HS-27A (cell line): Measurements from ENCODE around the gene CHAC1.
A peak's percentile ranks its signal among the peaks of the same experiment; 100 is the strongest.
"Not testable (repeated sequence)": the region's sequence is repeated elsewhere in the genome, so short reads cannot be mapped to it uniquely, and the experiment has no call there.

Experiments used
- DNase-seq: peaks from one replicate; pipeline ENCODE4 v3.0.0-alpha.2; 2012; ENCODE audit warnings: low read depth, missing footprints

The CHAC1 gene

GRCh38 chr15:40937762-40938535 is 15.3 kb upstream of the CHAC1 start:
- no peak for DNase-seq

- DNase-seq = no peak
Observed at GRCh38 chr15:40938536-40938870, 14.8 kb upstream of the CHAC1 start.

GRCh38 chr15:40940296-40940801 is 12.9 kb upstream of the CHAC1 start:
- no peak for DNase-seq

GRCh38 chr15:40941068-40941527 is 12.2 kb upstream of the CHAC1 start:
- DNase-seq = no peak

GRCh38 chr15:40941528-40942336 is 11.5 kb upstream of the CHAC1 start:
- peak; percentile 46 for DNase-seq

GRCh38 chr15:40942337-40942854 is 10.9 kb upstream of the CHAC1 start:
- DNase-seq = no peak

GRCh38 chr15:40942878-40943277 is 10.4 kb upstream of the CHAC1 start:
- DNase-seq = no peak

GRCh38 chr15:40943764-40944365 is 9.4 kb upstream of the CHAC1 start:
- DNase-seq = no peak

GRCh38 chr15:40944510-40945296 is 8.6 kb upstream of the CHAC1 start:
- no peak for DNase-seq

GRCh38 chr15:40948706-40949473 is 4.4 kb upstream of the CHAC1 start:
- DNase-seq = no peak

GRCh38 chr15:40949756-40950207 is 3.5 kb upstream of the CHAC1 start:
- DNase-seq = no peak

GRCh38 chr15:40951764-40952163 is 1.5 kb upstream of the CHAC1 start:
- no peak for DNase-seq

- no peak for DNase-seq
Observed at GRCh38 chr15:40952301-40952900, 870 bp upstream of the CHAC1 start.

GRCh38 chr15:40953713-40954074 is 423 bp downstream of the CHAC1 start:
- no peak for DNase-seq

- DNase-seq = not testable (repeated sequence)
Observed at GRCh38 chr15:40954158-40954848, 1.0 kb downstream of the CHAC1 start.

- no peak for DNase-seq
Observed at GRCh38 chr15:40955141-40955903, 2.1 kb downstream of the CHAC1 start.

- DNase-seq = no peak
Observed at GRCh38 chr15:40955930-40956540, 2.8 kb downstream of the CHAC1 start.

GRCh38 chr15:40956541-40956982 is 3.3 kb downstream of the CHAC1 start:
- no peak for DNase-seq
